ENCODE results near the gene AAK1. TPM values are rescaled to one million over a fixed set of nuclear protein-coding genes. Genes with fewer than 3 reads are reported as not detected.

The AAK1 gene
- polyA plus RNA-seq, 1 experiment: 23.3 TPM

GRCh38 chr2:69645031-69645431 is 1.5 kb upstream of the AAK1 start:
- Histone ChIP-seq H3K36me3 (ENCODE audit: control insufficient read depth, insufficient read depth, low read length) (no peaks in the 10 kb centered on the region), H3K27me3 (ENCODE audit: control insufficient read depth, insufficient read depth, low read length) (no peaks in the 10 kb centered on the region), H3K4me3 (ENCODE audit: low read depth, low read length) (peak overlapping the region; percentile 93; the same call in 1 of the 2 replicates)
- ChIA-PET POLR2A (no interaction called here), CTCF (no interaction called here)
- DNase-seq (ENCODE audit: low read depth): no peak
- TF ChIP-seq, protein P1, sequence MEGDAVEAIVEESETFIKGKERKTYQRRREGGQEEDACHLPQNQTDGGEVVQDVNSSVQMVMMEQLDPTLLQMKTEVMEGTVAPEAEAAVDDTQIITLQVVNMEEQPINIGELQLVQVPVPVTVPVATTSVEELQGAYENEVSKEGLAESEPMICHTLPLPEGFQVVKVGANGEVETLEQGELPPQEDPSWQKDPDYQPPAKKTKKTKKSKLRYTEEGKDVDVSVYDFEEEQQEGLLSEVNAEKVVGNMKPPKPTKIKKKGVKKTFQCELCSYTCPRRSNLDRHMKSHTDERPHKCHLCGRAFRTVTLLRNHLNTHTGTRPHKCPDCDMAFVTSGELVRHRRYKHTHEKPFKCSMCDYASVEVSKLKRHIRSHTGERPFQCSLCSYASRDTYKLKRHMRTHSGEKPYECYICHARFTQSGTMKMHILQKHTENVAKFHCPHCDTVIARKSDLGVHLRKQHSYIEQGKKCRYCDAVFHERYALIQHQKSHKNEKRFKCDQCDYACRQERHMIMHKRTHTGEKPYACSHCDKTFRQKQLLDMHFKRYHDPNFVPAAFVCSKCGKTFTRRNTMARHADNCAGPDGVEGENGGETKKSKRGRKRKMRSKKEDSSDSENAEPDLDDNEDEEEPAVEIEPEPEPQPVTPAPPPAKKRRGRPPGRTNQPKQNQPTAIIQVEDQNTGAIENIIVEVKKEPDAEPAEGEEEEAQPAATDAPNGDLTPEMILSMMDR (IDR thresholded peaks at IDR 0.05; ENCODE audit: insufficient read depth, low read depth, low read length): no peak

DNA sequence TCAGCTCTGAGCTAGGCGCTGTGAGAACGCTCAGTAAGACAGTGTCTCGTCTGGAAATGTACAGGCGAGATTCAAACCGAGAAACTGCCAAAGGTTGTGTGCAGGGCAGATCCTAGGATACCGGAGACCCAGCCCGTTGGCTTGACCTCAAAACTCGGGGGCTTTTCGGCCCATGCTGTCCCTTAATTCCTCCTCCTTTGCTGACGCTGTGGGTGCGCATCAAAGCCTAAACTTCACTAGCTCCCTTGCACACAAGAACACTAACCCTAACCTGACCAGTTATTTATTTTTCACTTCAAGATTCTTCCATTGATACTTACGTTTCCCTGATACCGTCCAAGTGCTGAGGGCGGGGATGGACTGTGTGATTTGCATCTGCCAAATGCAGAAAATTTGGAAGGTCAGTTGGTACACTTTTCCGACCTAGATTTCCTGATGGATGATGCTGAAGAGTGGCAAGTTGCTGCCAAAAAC is 1.0 kb upstream of the AAK1 start:
- TF ChIP-seq, protein P1 (IDR thresholded peaks at IDR 0.05; ENCODE audit: insufficient read depth, low read depth, low read length): no peak
- H3K27me3 ChIP-seq (ENCODE audit: control insufficient read depth, insufficient read depth, low read length): no peaks in the 10 kb centered on the region
- CTCF ChIA-PET: interaction anchor here (0.9 to 1.3 kb wide), 3 partner anchors 24 to 59 kb away, joined by 3 to 4 read pairs (median 3); no protein-coding TSS in a partner anchor

DNA sequence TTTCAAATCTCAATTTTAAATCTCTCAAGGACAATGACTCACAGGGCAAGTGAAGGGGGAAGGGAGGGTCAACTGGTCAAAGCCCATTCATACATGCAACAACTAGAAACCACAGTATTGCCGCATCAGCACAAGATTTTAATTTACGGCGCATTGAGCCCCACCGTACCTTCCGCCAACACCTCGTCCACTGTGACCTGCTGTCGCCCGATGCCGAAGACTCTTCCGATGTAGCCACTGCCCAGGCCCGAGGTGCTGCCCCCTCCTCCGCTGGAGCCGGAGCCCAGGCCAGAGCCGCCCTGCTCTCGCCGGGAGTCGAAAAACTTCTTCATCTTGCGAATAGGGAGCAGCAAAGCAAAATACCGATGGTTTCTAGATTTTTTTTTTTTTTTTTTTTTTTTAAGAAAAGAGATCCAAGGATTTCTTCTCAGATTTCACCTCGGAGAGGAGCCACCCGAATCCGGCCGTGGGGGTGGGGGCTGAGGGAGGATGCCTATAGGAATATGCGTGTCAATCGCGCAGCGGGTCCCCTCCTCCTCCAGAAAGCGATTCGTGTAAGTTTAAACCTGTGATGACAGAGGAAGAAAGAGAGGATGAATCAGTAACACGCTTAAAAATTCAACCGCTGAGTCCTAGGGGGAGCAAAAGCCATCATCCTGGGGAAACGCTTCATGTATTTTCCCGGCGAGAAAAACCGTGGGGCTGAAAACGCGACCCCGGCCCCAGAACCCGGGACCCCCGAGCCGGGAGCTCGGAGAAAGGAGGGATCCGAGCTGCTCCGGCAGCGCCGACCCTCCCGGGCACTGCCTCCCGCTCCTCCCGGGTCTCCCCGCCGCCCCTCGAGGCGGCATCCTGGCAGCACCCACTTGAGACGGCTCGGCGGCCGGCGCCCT is 584 bp downstream of the AAK1 start:
- no peaks in the 10 kb centered on the region for H3K36me3 ChIP-seq (ENCODE audit: control insufficient read depth, insufficient read depth, low read length)
- POLR2A ChIA-PET: no interaction called here
- H3K27me3 ChIP-seq (ENCODE audit: control insufficient read depth, insufficient read depth, low read length): no peaks in the 10 kb centered on the region
- CTCF ChIA-PET: interaction anchor here (0.7 to 1.0 kb wide), 2 partner anchors 10 to 206 kb away, joined by 3 to 4 read pairs; partner anchors contain the start of gene NFU1
- TF ChIP-seq, protein P1 (IDR thresholded peaks at IDR 0.05; ENCODE audit: insufficient read depth, low read depth, low read length): no peak
- peak overlapping the region; percentile 93 for H3K4me3 ChIP-seq (ENCODE audit: low read depth, low read length)
- no peak for DNase-seq (ENCODE audit: low read depth)

More for the DNA sequence above, 1.0 kb upstream of the AAK1 start:
- no peaks in the 10 kb centered on the region for H3K36me3 ChIP-seq (ENCODE audit: control insufficient read depth, insufficient read depth, low read length)
- H3K4me3 ChIP-seq (ENCODE audit: low read depth, low read length): peak overlapping the region; percentile 93
- POLR2A ChIA-PET: no interaction called here
- DNase-seq (ENCODE audit: low read depth): no peak

DNA sequence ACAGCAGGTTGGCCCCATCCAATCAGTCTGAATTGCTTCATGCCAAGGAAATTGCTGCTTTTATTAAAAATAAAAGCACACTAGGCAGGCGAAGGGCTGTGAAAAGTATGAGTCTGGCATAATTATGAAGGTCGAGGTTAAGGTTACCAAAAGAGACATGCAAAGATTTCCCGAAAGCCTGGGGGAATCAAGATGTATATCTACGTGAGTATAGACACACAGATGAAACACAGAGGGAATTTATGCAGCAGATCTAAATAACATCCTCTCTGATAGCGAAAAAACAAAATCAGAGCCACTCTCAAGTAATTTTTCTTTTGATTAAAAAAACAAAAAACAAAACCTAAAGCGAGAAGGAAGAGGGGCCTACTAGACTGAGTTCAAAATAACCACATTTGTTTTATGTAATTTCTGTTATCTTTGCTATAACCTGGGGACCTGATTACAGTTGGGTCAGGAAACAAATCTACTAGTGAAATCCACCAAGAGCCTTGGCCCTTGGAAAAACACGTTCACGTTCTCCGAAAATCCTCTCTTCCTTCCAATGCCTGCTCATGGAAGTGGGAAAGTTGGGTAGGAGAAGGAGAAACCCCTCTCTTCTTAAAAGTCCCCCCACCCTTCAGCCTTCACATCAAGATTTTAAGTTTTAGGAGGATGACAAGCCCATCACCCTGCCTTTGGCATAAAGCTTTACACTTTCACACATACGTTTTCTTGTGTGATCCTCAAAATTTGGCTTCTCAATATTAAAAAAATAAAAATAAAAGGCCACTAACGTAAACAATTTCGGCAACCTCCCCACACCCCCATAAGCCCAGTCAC is 1.4 kb downstream of the AAK1 start:
- POLR2A ChIA-PET: no interaction called here
- TF ChIP-seq, protein P1 (IDR thresholded peaks at IDR 0.05; ENCODE audit: insufficient read depth, low read depth, low read length): no peak
- peak overlapping the region; percentile 93 for H3K4me3 ChIP-seq (ENCODE audit: low read depth, low read length)
- no peak for DNase-seq (ENCODE audit: low read depth)
- H3K36me3 ChIP-seq (ENCODE audit: control insufficient read depth, insufficient read depth, low read length): no peaks in the 10 kb centered on the region
- CTCF ChIA-PET: interaction anchor here (1.2 kb wide), 1 partner anchor 74 kb away, joined by 3 read pairs; no protein-coding TSS in a partner anchor
- no peaks in the 10 kb centered on the region for H3K27me3 ChIP-seq (ENCODE audit: control insufficient read depth, insufficient read depth, low read length)

DNA sequence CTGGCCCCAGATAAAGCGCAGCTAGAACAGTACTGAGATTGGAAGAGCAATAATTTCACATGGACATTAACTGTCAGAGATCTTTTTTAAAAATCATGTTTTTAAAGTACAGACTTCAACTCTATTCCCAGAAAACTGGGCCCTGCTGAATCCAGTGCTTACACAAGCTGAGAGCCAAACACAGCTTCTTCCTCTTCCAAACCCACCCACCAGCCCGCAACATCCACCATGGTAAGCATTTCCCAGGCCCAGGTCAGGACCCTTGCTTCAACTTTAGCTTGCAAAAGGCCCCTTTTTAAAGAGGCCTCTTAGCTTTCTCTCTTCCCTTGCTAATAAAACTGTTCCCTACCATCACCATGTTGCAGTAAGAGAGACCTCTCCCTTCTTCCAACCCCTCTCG is 2.1 kb downstream of the AAK1 start:
- no peak for DNase-seq (ENCODE audit: low read depth)
- TF ChIP-seq, protein P1 (IDR thresholded peaks at IDR 0.05; ENCODE audit: insufficient read depth, low read depth, low read length): no peak
- Histone ChIP-seq H3K27me3 (ENCODE audit: control insufficient read depth, insufficient read depth, low read length) (no peaks in the 10 kb centered on the region), H3K4me3 (ENCODE audit: low read depth, low read length) (peak overlapping the region; percentile 93), H3K36me3 (ENCODE audit: control insufficient read depth, insufficient read depth, low read length) (no peaks in the 10 kb centered on the region)
- ChIA-PET CTCF (interaction anchor here (1.2 kb wide), 1 partner anchor 73 kb away, joined by 3 read pairs; no protein-coding TSS in a partner anchor), POLR2A (no interaction called here)

Data from BJ (cell line).